T47D (cell line): ENCODE measurements around the gene KIAA1549.
"Not testable (repeated sequence)": the region's sequence is repeated elsewhere in the genome, so short reads cannot be mapped to it uniquely, and the experiment has no call there.

Experiments used
- DNase-seq, 2 experiments: peaks; one replicate each; pipeline versions ENCODE4 v3.0.0 to v3.0.0-alpha.2; 2011 to 2012; ENCODE audit warnings: low read depth in 1 of 2, low spot score in 1 of 2
- JUND ChIP-seq: IDR thresholded peaks from 2 replicates; pipeline ENCODE4 v1.6.1; 2012; ENCODE audit warnings: low read depth
- in situ Hi-C: cut with HindIII; loops from 2 replicates; pipeline ENCODE4 v1.10.0; 2016; ENCODE audit warnings: low sequenced_read_pairs, low pct_unique_long_range_greater_than_20kb

Gene KIAA1549

DNA sequence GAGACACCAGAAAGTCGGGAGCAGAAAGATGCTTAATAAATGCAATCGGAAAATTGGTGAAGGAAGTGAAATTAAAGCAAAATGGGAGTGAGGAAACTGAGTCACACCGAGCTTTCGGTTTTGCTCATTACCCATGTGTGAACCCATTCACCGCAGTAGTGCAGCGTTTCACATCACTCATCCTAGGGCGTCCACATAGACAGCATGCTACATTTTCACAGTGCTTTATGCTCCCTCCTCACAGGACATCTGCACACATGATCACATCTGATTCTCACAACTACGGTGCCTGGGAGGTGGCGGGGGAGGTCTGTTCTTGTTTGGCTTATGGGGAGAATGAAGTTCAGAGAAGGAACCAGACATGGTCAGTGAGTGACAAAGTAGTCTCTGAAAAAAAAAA, 146.6 kb downstream of the KIAA1549 start:
- in situ Hi-C loops = no loop called here
- DNase-seq = no peak
- TF ChIP-seq JUND = no peak

DNA sequence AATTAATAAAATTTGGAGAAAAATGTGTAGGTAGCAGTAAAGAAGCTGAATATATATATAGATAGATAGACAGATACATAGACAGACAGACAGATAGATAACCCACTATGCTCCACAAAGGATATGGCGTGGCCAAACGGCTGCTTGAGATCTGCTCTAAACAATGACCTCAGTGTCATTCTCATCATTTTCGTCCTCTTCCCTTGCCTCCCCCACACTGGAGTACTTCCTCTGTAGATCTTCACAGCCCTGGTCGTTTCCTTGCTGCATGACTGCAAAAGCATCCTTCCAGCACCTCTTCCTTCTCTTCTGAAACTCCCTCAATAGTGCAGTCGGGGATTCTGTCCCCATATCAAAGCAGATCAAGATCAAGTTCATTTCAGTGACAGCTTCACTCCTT, 147.6 kb downstream of the KIAA1549 start:
- no peak for TF ChIP-seq JUND
- in situ Hi-C loops = no loop called here

DNA sequence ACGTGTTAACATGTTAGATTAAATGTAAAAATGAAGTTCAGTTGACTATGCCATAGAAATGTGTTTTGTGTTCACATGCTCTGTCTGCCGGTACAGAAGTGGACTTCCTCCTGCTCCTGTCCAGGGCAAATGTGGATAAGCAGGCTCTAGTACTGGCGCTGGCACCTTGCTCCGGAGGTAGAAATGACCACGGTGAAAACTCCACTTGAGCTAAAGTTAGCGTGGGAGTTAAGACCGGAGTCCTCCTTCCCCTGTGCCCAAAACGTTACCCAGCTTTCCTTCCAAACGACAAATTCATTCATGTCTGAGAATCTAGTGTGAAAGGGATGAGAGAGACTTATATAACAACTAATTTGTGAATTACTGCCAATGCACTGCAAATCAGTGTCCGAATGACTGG, 148.2 kb downstream of the KIAA1549 start:
- no peak for DNase-seq
- in situ Hi-C loops = no loop called here
- TF ChIP-seq JUND = no peak

More for the DNA sequence above, 147.6 kb downstream of the KIAA1549 start:
- DNase-seq = no peak

DNA sequence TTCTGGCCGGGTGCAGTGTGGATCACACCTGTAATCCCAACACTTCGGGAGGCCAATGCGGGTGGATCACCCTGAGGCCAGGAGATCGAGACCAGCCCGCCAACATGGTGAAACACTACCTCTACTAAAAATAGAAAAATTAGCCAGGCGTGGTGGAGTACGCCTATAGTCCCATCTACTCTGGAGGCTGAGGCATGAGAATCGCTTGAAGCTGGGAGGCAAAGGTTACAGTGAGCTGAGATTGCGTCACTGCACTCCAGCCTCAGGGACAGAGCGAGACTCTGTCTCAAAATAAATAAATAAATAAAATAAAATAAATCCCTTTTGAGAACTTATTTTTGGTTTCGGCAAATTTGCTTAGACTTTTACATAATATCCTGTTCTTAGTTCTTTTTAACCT, 151.9 kb downstream of the KIAA1549 start:
- in situ Hi-C loops = no loop called here
- no peak for TF ChIP-seq JUND
- DNase-seq = no peak

DNA sequence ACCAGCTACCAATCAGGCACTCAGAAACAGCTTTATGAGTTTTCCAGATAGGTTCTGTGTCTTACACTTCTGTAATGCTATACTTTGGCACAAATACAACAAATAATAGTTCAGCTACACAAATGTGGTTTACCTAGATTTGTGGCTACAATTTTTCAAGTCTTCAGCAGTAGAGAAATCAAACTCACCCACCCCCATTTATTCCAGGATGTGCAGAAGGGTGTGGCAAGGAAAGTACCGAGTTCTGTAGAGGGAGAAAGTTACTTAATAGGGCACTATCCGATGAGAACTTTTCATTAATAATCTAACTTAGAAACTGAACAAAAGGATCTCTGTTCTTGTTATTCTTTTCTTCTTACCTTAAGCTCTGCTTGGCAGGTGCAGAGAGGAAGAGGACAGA, 152.9 kb downstream of the KIAA1549 start:
- in situ Hi-C loops = no loop called here
- TF ChIP-seq JUND = no peak
- no peak for DNase-seq

DNA sequence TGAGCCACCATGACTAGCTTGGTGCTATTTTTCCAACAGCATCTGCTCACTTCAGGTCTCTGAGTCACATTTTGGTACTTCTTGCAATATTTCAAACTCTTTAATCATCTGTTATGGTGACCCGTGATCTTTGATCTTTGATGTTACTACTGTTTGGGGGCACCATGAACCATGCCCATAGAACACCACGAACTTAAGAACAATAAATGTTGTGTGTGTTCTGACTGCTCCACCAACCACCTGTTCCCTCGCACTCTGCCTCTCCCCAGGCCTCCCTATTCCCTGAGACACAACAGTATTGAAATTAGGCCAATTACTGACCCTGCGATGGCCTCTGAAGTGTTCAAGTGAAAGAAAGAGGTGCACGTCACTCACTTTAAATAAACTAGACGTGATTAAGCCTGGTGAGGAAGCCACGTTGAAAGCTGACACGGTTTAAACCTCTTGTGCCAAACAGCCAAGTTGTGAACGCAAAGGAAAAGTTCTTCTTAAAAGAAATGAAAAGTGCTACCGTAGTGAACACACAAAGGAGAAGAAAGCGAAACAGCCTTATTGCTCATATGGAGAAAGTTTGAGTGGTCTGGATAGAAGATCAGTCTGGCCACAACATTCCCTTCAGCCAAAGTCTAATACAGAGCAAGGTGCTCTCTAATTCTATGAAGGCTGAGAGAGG, 156.0 kb downstream of the KIAA1549 start:
- in situ Hi-C loops = no loop called here
- TF ChIP-seq JUND = no peak
- DNase-seq = no peak

DNA sequence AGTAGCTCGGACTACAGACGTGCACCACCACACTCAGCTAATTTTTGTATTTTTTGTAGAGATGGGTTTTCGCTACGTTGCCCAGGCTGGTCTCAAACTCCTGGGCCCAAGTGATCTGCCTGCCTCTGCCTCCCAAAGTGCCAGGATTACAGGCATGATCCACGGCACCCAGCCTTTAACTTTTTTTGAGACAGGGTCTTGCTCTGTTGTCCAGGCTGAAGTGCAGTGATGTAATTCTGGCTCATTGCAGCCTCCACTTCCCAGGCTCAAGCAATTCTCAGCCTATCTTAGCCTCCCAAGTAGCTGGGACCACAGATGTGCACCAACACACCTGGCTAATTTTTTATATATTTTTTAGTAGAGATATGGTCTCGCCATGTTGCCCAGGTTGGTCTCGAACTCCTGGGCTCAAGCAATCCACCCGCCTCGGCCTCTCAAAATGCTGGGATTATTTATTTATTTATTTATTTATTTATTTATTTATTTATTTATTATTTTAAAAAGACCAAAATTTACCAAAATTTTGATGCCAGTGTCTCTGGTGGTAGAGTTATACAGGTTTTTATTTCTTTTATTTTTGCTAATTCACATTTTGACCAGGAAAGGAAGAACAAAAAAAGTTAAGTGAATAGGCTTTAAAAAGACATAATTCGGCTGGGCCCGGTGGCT, 158.2 kb downstream of the KIAA1549 start:
- in situ Hi-C loops = no loop called here
- TF ChIP-seq JUND = no peak
- no peak for DNase-seq

DNA sequence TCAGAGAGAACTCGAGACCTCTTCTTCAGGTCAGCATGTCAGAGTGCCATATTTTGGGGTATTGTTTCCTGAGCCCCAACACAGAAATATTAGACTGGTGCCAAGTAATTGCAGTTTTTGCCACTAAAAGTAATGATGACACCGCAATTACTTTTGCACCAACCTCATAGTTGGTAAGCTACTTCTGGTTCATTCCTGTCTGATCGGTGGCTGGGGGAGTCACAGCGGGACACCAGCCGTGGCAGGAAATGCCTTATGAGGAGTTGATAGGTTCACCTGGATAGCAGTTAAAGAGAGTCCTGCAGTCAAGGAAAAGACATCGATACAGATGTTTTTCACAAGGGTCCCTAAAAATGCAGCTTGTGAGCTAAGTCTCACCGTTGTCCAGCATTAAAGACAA, 159.3 kb downstream of the KIAA1549 start:
- in situ Hi-C loops = no loop called here
- no peak for TF ChIP-seq JUND
- no peak for DNase-seq

DNA sequence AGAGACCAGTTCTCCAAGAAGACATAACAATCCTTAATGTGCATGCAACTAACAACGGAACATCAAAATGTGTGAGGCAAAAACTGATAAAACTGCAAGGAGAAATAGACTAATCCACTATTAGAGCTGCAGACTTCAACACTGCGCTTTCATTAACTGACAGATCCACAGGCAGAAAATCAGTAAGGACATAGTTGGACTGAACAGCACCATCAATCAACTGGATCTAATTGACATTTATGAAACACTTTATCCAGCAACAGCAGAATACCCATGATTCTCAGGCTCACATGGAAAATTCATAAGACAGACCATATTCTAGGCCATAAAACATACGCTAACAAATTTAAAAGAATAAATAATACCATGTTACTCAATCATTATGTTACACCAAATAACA, 161.6 kb downstream of the KIAA1549 start:
- no peak for DNase-seq
- no peak for TF ChIP-seq JUND
- in situ Hi-C loops = no loop called here

DNA sequence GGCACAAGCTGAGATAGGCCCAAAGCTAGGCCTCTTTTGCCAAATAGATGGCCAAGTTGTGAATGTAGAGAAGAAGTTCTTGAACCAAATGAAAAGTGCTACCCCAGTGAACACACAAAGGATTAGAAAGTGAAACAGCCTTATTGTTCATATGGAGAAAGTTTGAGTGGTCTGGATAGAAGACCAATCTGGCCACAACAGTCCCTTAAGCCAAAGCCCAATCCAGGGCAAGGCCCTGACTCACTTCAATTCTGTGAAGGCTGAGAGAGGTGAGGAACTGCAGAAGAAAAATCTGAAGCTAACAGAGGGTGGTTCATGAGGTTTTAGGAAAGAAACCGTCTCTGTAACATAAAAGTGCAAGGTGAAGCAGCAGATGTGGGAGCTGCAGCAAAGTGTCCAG, 164.5 kb downstream of the KIAA1549 start:
- in situ Hi-C loops = no loop called here
- no peak for DNase-seq
- no peak for TF ChIP-seq JUND

DNA sequence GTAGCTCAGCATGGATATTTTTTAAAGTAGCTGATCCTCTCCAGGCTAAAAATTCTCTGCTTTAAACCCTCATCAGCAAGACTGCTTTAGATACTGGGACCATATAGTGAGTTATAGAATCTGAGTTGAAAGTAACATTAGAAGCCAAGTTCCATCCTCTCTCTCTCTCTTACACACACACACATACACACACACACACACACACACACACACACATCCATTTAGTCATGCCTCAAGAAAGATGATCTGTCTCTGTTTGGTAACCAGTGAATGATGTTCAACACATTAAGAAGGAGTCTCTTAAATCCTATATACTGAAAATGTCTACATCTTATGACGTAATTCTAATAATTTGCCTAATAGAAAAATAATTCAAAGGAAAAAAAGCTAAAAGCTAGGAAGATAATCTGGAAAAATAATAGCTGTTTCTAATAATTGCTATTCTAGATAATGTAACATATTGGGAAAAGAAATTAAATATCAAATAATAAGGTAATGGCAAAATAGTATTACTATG, 166.3 kb downstream of the KIAA1549 start:
- no peak for TF ChIP-seq JUND
- in situ Hi-C loops = no loop called here
- no peak for DNase-seq

DNA sequence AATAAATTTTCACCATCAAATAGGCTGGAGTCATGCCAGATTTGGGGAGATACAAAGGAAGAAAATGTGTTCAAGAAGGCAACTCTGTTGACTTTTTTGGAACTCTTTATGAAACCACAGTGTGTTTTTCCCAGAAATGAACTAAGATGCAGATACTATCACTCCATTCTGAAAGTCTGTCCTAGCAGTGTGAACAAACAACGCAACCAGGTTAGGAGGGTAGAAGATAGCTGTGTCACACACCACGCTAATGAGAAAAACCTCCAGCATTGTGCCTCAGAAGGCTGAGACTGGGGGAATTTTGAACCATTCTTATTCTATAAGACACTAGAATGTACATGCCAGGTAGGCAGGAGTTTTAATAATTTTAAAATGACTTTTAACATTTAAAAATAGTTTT, 167.2 kb downstream of the KIAA1549 start:
- TF ChIP-seq JUND = no peak
- DNase-seq = no peak
- in situ Hi-C loops = no loop called here

DNA sequence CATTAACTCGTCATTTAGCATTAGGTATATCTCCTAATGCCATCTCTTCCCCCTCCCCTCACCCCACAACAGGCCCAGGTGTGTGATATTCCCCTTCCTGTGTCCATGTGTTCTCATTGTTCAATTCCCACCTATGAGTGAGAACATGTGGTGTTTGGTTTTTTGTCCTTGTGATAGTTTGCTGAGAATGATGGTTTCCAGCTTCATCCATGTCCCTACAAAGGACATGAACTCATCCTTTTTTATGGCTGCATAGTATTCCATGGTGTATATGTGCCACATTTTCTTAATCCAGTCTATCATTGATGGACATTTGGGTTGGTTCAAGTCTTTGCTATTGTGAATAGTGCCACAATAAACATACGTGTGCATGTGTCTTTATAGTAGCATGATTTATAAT, 169.9 kb downstream of the KIAA1549 start:
- in situ Hi-C loops = not testable (repeated sequence)

More for the DNA sequence above, 169.9 kb downstream of the KIAA1549 start:
- DNase-seq = not testable (repeated sequence)
